ENCODE data around the gene SHOC1.

DNA sequence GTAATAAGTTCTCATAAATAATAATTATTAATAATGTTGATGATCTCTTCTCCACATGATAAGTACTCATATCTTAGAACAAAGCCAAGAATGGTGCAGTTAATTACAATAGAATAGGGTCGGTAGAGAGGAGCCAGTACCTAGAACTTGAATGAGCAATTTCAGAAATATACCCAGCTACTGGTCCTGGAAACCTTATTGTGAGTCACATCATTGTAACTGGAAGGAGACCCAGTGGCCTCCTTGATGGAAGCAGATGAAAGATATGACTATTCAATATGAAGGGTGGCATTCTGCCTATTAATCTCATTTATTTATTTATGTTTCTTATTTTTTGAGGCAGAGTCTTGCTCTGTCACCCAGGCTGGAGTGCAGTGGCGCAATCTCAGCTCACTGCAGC, 37.7 kb upstream of the SHOC1 start:
- TF ChIP-seq CTCF (IDR thresholded peaks at IDR 0.05; ENCODE audit: insufficient read depth, low read length, poor library complexity, severe bottlenecking) (no peak), EZH2phosphoT487 (conservative IDR thresholded peaks at IDR 0.05; ENCODE audit: low read length) (no peak)
